ENCODE results near the gene RGPD6.
"Not testable (repeated sequence)": the region's sequence is repeated elsewhere in the genome, so short reads cannot be mapped to it uniquely, and the experiment has no call there.

Gene RGPD6

DNA sequence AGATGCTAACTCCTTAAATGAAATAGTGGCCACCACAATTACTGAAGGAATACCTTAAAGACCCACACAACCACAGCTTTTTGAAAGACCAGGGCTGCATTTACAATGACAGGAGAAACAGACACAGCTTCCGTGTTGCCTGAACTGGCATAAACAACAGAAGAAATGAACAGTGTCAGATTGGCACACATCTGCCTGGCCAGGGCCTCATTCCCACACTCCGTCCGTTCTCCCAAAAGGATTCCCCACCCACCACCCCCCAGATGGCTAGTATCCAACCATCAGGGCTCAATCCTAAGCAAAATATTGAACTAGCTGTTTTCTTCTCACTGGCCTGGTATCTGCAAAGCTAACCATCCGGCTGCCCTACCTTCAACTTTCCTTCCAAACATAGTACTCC, 96.9 kb downstream of the RGPD6 start:
- DNase-seq = not testable (repeated sequence)

DNA sequence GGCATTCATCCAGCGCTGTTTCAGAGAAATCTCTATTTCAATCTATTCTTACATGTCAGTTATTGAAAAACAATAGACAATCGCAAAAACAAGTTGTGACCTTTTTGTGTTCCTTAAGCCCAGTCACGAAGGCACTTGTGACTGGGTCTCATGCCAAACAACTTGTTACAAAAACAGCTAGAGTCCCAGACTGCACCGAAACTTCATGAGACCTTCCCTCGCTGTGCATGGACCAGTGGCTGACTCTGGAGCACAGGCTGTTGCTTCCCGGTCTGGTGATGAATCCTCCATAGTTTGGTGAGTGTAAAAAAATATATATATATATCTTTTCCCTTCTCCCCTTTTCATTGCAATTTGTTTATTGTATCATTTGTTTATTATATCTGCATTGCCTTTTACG, 99.7 kb downstream of the RGPD6 start:
- DNase-seq = not testable (repeated sequence)

GRCh38 chr2:110476952-110477351, 100.1 kb downstream of the RGPD6 start:
- DNase-seq = not testable (repeated sequence)

- DNase-seq = not testable (repeated sequence)
These were observed 101.2 kb downstream of the RGPD6 start for GRCh38 chr2:110475627-110476359.

- not testable (repeated sequence) for DNase-seq
These were observed 102.1 kb downstream of the RGPD6 start for GRCh38 chr2:110474898-110475297.

- DNase-seq = not testable (repeated sequence)
These were observed 104.0 kb downstream of the RGPD6 start for GRCh38 chr2:110473059-110473358.

DNA sequence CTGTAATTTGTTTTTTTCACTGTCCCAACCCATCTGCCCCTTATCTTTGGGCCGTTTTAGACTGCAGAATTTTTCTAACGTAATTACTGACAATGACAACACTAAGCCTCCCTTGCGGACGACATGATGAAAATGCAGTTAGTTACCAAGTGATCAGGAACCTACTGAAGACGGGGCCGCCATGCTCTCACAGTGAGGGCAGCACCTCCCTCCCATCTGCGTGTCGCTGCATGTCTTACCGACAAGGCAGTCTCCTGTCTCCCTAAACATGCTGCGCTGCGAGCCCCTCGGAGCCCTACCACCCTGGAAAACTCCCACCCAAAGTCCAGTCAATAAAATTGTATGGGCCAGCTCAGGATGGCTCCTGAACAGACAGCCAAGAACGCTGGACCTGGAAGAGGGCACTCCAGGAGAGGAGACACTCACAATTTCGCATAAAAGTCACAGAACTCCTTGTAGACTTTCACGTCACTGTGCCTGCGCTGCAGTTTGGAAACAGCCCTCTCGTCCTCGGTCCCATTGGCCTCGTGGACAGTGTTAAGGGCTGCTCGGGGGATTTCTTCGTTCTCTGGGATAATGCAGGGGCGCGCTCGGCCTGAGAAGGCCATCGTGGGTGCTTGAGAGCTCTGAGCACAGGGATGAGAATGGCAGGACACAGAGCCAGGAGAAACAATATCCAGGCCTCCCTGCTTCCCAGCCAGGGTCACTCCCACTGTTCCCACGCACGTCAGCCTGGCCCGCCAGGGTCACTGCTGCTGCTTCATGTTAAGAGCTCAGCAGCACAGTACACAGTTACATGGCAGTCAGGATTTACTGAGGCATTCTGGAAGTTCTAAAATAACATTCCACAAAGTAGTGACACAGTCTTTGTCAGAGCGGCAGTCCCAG, 104.6 kb downstream of the RGPD6 start, which contains the start of gene LIMS4:
Gene LIMS4 (minus strand): TSS at position 646 of the 888 bp plus-strand sequence. CDS start 38 bp downstream, at position 608.
- DNase-seq = not testable (repeated sequence)

DNA sequence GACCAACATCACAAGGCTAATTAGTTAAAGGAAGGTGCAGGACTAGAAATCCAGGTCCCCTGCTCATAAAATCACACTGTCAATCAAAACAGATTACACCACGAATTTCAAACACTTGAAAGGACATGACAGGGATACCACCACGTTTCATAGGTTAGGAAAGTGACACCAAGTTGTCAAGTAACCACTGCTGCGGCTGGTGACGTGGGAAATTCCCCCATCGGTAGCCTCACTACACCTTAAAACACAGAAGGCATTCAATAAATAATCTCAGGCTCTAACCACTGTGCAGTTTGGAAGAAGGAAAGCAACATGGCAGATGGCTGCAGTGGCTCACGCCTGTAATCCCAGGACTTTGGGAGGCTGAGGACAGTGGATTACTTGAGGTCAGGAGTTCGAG, 108.1 kb downstream of the RGPD6 start:
- not testable (repeated sequence) for DNase-seq

GRCh38 chr2:110465312-110465711, 111.7 kb downstream of the RGPD6 start:
- DNase-seq = not testable (repeated sequence)
